HepG2 (cell line): ENCODE results near the gene TEX19. TPM values are rescaled to one million over a fixed set of nuclear protein-coding genes. Genes with fewer than 3 reads are reported as not detected.

Experiments
- AGO1 ChIP-seq: fragments of 200-400 bp; formaldehyde crosslinking; IDR thresholded peaks from 2 replicates; pipeline ENCODE4 v1.6.1; 2017; ENCODE audit warnings: mild to moderate bottlenecking, low read depth, low read length, moderate library complexity; ENCODE audit not compliant: poor library complexity, severe bottlenecking
- BATF2 ChIP-seq: sonication (generic); formaldehyde crosslinking; IDR thresholded peaks from 2 replicates; pipeline ENCODE4 v1.8.0; 2022; ENCODE audit warnings: mild to moderate bottlenecking, missing genetic modification reagents, moderate library complexity
- CHD4 ChIP-seq: fragments of 200-600 bp; sonication (generic); IDR thresholded peaks from 2 replicates; pipeline ENCODE4 v1.7.0; 2017; ENCODE audit warnings: mild to moderate bottlenecking, low read length, borderline replicate concordance
- DNMT1 ChIP-seq: sonication (generic); formaldehyde crosslinking; IDR thresholded peaks from 2 replicates; pipeline ENCODE4 v1.5.1; 2020; ENCODE audit warnings: mild to moderate bottlenecking, missing genetic modification reagents
- FOXO4 ChIP-seq: sonication (generic); formaldehyde crosslinking; conservative IDR thresholded peaks from 2 replicates; pipeline ENCODE4 v1.8.1; 2023; ENCODE audit warnings: missing genetic modification reagents
- MAX ChIP-seq: IDR thresholded peaks from 2 replicates; pipeline ENCODE4 v1.6.1; 2012; ENCODE audit warnings: inconsistent platforms
- MXI1 ChIP-seq: IDR thresholded peaks from 3 replicates; pipeline ENCODE4 v1.6.1; 2012; ENCODE audit warnings: low read depth, low read length, inconsistent platforms, borderline replicate concordance
- ZBTB33 ChIP-seq: sonication (generic); formaldehyde crosslinking; IDR thresholded peaks from 2 replicates; pipeline ENCODE4 v1.4.0; 2020; ENCODE audit warnings: missing genetic modification reagents
- ZNF232 ChIP-seq: sonication (generic); formaldehyde crosslinking; IDR thresholded peaks from 2 replicates; pipeline ENCODE4 v1.4.0; 2020; ENCODE audit warnings: missing genetic modification reagents, borderline replicate concordance
- ZNF30 ChIP-seq: sonication (generic); formaldehyde crosslinking; IDR thresholded peaks from 2 replicates; pipeline ENCODE4 v1.5.0; 2020; ENCODE audit warnings: mild to moderate bottlenecking, missing genetic modification reagents
- ZNF468 ChIP-seq: sonication (generic); formaldehyde crosslinking; IDR thresholded peaks from 2 replicates; pipeline ENCODE4 v1.8.0; 2022; ENCODE audit warnings: mild to moderate bottlenecking, moderate library complexity, missing genetic modification reagents
- ZNF710 ChIP-seq: sonication (generic); formaldehyde crosslinking; IDR thresholded peaks from 2 replicates; pipeline ENCODE4 v1.5.0; 2020; ENCODE audit warnings: mild to moderate bottlenecking, missing genetic modification reagents, borderline replicate concordance
- ZNF749 ChIP-seq: sonication (generic); formaldehyde crosslinking; IDR thresholded peaks from 2 replicates; pipeline ENCODE4 v1.8.0; 2022; ENCODE audit warnings: mild to moderate bottlenecking, missing genetic modification reagents, moderate library complexity, borderline replicate concordance
- ZSCAN21 ChIP-seq: sonication (generic); formaldehyde crosslinking; IDR thresholded peaks from 2 replicates; pipeline ENCODE4 v1.8.0; 2022; ENCODE audit warnings: mild to moderate bottlenecking, missing genetic modification reagents, moderate library complexity, borderline replicate concordance
- polyA plus RNA-seq, 8 experiments: library from polyadenylated mRNA; depleted of rRNA in 3 of 8; stranded (reverse) in 7 of 8; unstranded in 1 of 8; fragments of >200 nt; fragmentation: Illumina TruSeq in 4 of 8; extraction: Trizol in 4 of 8; gene quantifications; 2 replicates each; pipeline versions ENCODE4 v1.2.1 to v1.2.3, GENCODE V29; 2011 to 2016; ENCODE audit warnings: low read depth in 4 of 8, missing spikeins in 1 of 8, mixed read lengths in 1 of 8; ENCODE audit not compliant: insufficient read depth in 1 of 8
- total RNA-seq, 5 experiments: library from RNA; depleted of rRNA; stranded (reverse); fragments of >200 nt; fragmentation: Illumina TruSeq; extraction: Trizol; gene quantifications; 2 replicates each; pipeline ENCODE4 v1.2.3, GENCODE V29; 2016; ENCODE audit warnings: low read depth in 1 of 5

TEX19 gene
- total and polyA plus RNA-seq, 2 of the 13 experiments (the other 11 are each of a cell fraction or from before 2014, with no cell fraction given), result 1.3 to 6.0 TPM

- TF ChIP-seq FOXO4, result peak; percentile 90; the same call in 1 of the 2 replicates
- TF ChIP-seq MAX, result peak; percentile 72
- 0 out of 2 replicates have a peak, but pooled peaks have one; percentile 27 for TF ChIP-seq ZNF232 (CRISPR knock-in tag)
- TF ChIP-seq MXI1, result no peak
- 0 out of 2 replicates have a peak, but pooled peaks have one; percentile 20 for TF ChIP-seq DNMT1 (CRISPR knock-in tag)
- peak; percentile 65; the same call in 1 of the 2 replicates for TF ChIP-seq BATF2 (CRISPR knock-in tag)
- TF ChIP-seq ZNF710 (CRISPR knock-in tag), result no peak
- TF ChIP-seq ZSCAN21 (CRISPR knock-in tag), result peak; percentile 69; the same call in 1 of the 2 replicates
- TF ChIP-seq CHD4, result peak; percentile 72; the same call in 1 of the 2 replicates
- 0 out of 2 replicates have a peak, but pooled peaks have one; percentile 51 for TF ChIP-seq ZNF30
- TF ChIP-seq ZNF468 (CRISPR knock-in tag), result peak; percentile 72; the same call in 1 of the 2 replicates
- TF ChIP-seq ZNF749 (CRISPR knock-in tag), result peak; percentile 19; the same call in 1 of the 2 replicates
- TF ChIP-seq ZBTB33 (CRISPR knock-in tag), result peak; percentile 71
- peak; percentile 21 for TF ChIP-seq AGO1
These were observed 40.9 kb upstream of the TEX19 start (continued) for GRCh38 chr17:82318169-82318498.
